Muscle layer of duodenum (tissue), 2 donors: ENCODE data around the gene CPNE2.
"Not testable (repeated sequence)": the region's sequence is repeated elsewhere in the genome, so short reads cannot be mapped to it uniquely, and the experiment has no call there.

Experiments
- H3K27ac ChIP-seq: one replicate; pipeline ENCODE4 v1.7.0; 2013; ENCODE audit warnings: mild to moderate bottlenecking, low read length
- H3K27me3 ChIP-seq: one replicate; pipeline ENCODE4 v1.7.0; 2013; ENCODE audit warnings: low read depth, mild to moderate bottlenecking, control low read depth, low read length
- H3K36me3 ChIP-seq, 2 donors: one replicate each; pipeline ENCODE4 v1.7.0; 2013; ENCODE audit warnings: low read length in 2 of 2, control low read depth in 1 of 2, mild to moderate bottlenecking in 1 of 2; ENCODE audit not compliant: insufficient read depth in 2 of 2, control insufficient read depth in 1 of 2
- H3K4me1 ChIP-seq, 2 donors: one replicate each; pipeline ENCODE4 v1.7.0; 2013; ENCODE audit warnings: low read length in 2 of 2, mild to moderate bottlenecking in 2 of 2, control low read depth in 1 of 2, moderate library complexity in 1 of 2; ENCODE audit not compliant: insufficient read depth in 2 of 2, control insufficient read depth in 1 of 2
- H3K4me3 ChIP-seq, 2 donors: one replicate each; pipeline ENCODE4 v1.7.0; 2013; ENCODE audit warnings: low read length in 2 of 2, low read depth in 1 of 2, mild to moderate bottlenecking in 1 of 2
- H3K9me3 ChIP-seq, 2 donors: one replicate each; pipeline ENCODE4 v1.7.0; 2013; ENCODE audit warnings: low read length in 2 of 2, control low read depth in 1 of 2, mild to moderate bottlenecking in 1 of 2; ENCODE audit not compliant: control insufficient read depth in 1 of 2
- donor health status: healthy.

The CPNE2 gene

GRCh38 chr16:57058291-57058861, 34.0 kb upstream of the CPNE2 start:
- Histone ChIP-seq H3K9me3 (no peaks in the 10 kb centered on the region), H3K4me1 (peaks cover 0 to 7% of the 10 kb centered on the region in 2 donors), H3K27me3 (no peaks in the 10 kb centered on the region), H3K36me3 (peaks cover 34 to 35% of the 10 kb centered on the region in 2 donors), H3K27ac (no peak overlapping the region), H3K4me3 (no peak overlapping the region)

- peaks cover 0 to 7% of the 10 kb centered on the region in 2 donors for H3K4me1 ChIP-seq
- peaks cover 17 to 25% of the 10 kb centered on the region in 2 donors for H3K36me3 ChIP-seq
- H3K27ac ChIP-seq, result no peak overlapping the region
- H3K9me3 ChIP-seq, result no peaks in the 10 kb centered on the region
- H3K27me3 ChIP-seq, result no peaks in the 10 kb centered on the region
- no peak overlapping the region for H3K4me3 ChIP-seq
Measured at GRCh38 chr16:57060323-57061083, 31.9 kb upstream of the CPNE2 start.

GRCh38 chr16:57061084-57061905, 31.1 kb upstream of the CPNE2 start:
- Histone ChIP-seq H3K27ac (peak overlapping the region; percentile 31), H3K27me3 (no peaks in the 10 kb centered on the region), H3K36me3 (peaks cover 16 to 21% of the 10 kb centered on the region in 2 donors), H3K9me3 (no peaks in the 10 kb centered on the region), H3K4me3 (no peak overlapping the region), H3K4me1 (peaks cover 0 to 7% of the 10 kb centered on the region in 2 donors)

GRCh38 chr16:57062329-57062728, 30.1 kb upstream of the CPNE2 start:
- peaks cover 0 to 7% of the 10 kb centered on the region in 2 donors for H3K4me1 ChIP-seq
- H3K36me3 ChIP-seq, result peaks cover 15 to 23% of the 10 kb centered on the region in 2 donors
- H3K27me3 ChIP-seq, result no peaks in the 10 kb centered on the region
- H3K9me3 ChIP-seq, result no peaks in the 10 kb centered on the region
- no peak overlapping the region for H3K4me3 ChIP-seq
- no peak overlapping the region for H3K27ac ChIP-seq

- H3K4me3 ChIP-seq, H3K27me3 ChIP-seq, H3K27ac ChIP-seq, H3K9me3 ChIP-seq, H3K4me1 ChIP-seq: not testable (repeated sequence)
- peaks cover 11 to 16% of the 10 kb centered on the region in 2 donors for H3K36me3 ChIP-seq
Measured at GRCh38 chr16:57063189-57063588, 29.2 kb upstream of the CPNE2 start.

GRCh38 chr16:57064995-57065394, 27.4 kb upstream of the CPNE2 start:
- H3K4me1 ChIP-seq, result peaks cover 0 to 7% of the 10 kb centered on the region in 2 donors
- H3K27me3 ChIP-seq, result no peaks in the 10 kb centered on the region
- H3K9me3 ChIP-seq, result no peaks in the 10 kb centered on the region
- peaks cover 3 to 5% of the 10 kb centered on the region in 2 donors for H3K36me3 ChIP-seq
- no peak overlapping the region for H3K4me3 ChIP-seq
- no peak overlapping the region for H3K27ac ChIP-seq

- Histone ChIP-seq H3K27me3 (no peaks in the 10 kb centered on the region), H3K9me3 (no peaks in the 10 kb centered on the region), H3K36me3 (peaks cover 3 to 5% of the 10 kb centered on the region in 2 donors), H3K4me3 (no peak overlapping the region), H3K4me1 (peaks cover 0 to under 1% of the 10 kb centered on the region in 2 donors), H3K27ac (no peak overlapping the region)
Measured at GRCh38 chr16:57066625-57067024, 25.8 kb upstream of the CPNE2 start.

GRCh38 chr16:57067347-57067746, 25.0 kb upstream of the CPNE2 start:
- Histone ChIP-seq H3K4me3 (no peak overlapping the region), H3K36me3 (peaks cover 3 to 11% of the 10 kb centered on the region in 2 donors), H3K4me1 (no peaks in the 10 kb centered on the region), H3K27me3 (no peaks in the 10 kb centered on the region), H3K27ac (no peak overlapping the region), H3K9me3 (no peaks in the 10 kb centered on the region)

- H3K36me3 ChIP-seq, result peaks cover 3 to 11% of the 10 kb centered on the region in 2 donors
- no peak overlapping the region for H3K27ac ChIP-seq
Measured at GRCh38 chr16:57069053-57069452, 23.3 kb upstream of the CPNE2 start.

GRCh38 chr16:57069635-57070370, 22.6 kb upstream of the CPNE2 start:
- Histone ChIP-seq H3K27ac (no peak overlapping the region), H3K9me3 (no peaks in the 10 kb centered on the region), H3K4me3 (no peak overlapping the region), H3K4me1 (no peaks in the 10 kb centered on the region), H3K27me3 (no peaks in the 10 kb centered on the region), H3K36me3 (peaks cover 3 to 16% of the 10 kb centered on the region in 2 donors)

More at GRCh38 chr16:57069053-57069452, 23.3 kb upstream of the CPNE2 start:
- Histone ChIP-seq H3K4me1 (no peaks in the 10 kb centered on the region), H3K4me3 (no peak overlapping the region), H3K27me3 (no peaks in the 10 kb centered on the region), H3K9me3 (no peaks in the 10 kb centered on the region)

- no peaks in the 10 kb centered on the region for H3K27me3 ChIP-seq
- no peaks in the 10 kb centered on the region for H3K4me1 ChIP-seq
- H3K27ac ChIP-seq, result no peak overlapping the region
- H3K9me3 ChIP-seq, result no peaks in the 10 kb centered on the region
- H3K36me3 ChIP-seq, result peaks cover 3 to 16% of the 10 kb centered on the region in 2 donors
- no peak overlapping the region for H3K4me3 ChIP-seq
Measured at GRCh38 chr16:57070424-57070823, 22.0 kb upstream of the CPNE2 start.
